IMR-90 (cell line): Measurements from ENCODE around the gene SPEG.

Experiments used
- FOS ChIP-seq: fragments of 150-350 bp; IDR thresholded peaks from 2 replicates; pipeline ENCODE4 v1.6.1; 2016; ENCODE audit warnings: low read depth, low read length
- POLR2A ChIP-seq: IDR thresholded peaks from 2 replicates; pipeline ENCODE4 v1.6.1; 2012; ENCODE audit warnings: mild to moderate bottlenecking, low read depth, low read length
- SMC3 ChIP-seq: fragments of 150-350 bp; IDR thresholded peaks from 2 replicates; pipeline ENCODE4 v1.6.1; 2016; ENCODE audit warnings: low read depth, mild to moderate bottlenecking, antibody characterized with exemption, low read length, moderate library complexity
- TF ChIP-seq, protein P1 (sequence below): conservative IDR thresholded peaks from 2 replicates; pipeline ENCODE4 v1.5.1; 2012; ENCODE audit warnings: mild to moderate bottlenecking, low read depth, low read length, improper control_type of control experiment

DNA sequence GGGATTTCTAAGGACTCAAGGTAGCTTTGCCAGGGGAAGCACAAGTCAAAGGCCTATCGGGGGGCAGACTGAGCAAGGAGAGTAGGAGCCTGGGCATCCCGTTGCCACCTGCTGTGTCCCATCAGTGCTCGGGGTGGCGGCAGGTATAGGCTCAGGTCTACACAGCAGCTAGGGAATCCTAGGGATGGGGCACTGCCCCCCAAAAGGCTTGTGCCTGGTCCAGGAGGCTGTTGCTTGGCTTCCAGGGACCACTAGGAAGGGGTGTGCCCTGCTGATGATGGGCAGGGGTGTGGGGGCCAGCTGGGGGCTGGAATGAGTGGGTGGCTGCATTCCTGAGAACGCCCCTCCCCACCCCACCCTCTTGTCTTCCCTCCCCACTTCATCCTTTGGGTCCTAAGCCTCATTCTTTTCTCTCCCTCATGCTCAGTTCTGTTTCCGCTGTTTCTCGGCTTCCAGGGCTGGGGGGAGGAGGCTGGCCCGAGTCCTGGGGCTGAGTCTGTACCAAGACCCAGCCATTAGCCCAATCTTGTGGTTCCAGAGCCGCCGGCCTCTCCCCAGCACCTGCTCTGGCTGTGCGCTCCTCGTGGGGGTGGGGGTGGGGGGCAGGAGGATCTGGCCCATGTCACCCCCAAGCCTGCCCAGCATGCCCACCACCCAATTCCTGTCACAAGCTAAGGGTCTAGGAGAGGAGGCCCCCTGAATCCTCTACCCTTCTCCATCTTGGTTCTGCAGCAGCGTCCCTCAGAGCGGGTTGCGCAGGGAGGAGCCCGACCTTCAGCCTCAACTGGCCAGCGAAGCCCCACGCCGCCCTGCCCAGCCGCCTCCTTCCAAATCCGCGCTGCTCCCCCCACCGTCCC is 12.8 kb downstream of the SPEG start:
- TF ChIP-seq POLR2A, result no peak
- TF ChIP-seq, protein P1, sequence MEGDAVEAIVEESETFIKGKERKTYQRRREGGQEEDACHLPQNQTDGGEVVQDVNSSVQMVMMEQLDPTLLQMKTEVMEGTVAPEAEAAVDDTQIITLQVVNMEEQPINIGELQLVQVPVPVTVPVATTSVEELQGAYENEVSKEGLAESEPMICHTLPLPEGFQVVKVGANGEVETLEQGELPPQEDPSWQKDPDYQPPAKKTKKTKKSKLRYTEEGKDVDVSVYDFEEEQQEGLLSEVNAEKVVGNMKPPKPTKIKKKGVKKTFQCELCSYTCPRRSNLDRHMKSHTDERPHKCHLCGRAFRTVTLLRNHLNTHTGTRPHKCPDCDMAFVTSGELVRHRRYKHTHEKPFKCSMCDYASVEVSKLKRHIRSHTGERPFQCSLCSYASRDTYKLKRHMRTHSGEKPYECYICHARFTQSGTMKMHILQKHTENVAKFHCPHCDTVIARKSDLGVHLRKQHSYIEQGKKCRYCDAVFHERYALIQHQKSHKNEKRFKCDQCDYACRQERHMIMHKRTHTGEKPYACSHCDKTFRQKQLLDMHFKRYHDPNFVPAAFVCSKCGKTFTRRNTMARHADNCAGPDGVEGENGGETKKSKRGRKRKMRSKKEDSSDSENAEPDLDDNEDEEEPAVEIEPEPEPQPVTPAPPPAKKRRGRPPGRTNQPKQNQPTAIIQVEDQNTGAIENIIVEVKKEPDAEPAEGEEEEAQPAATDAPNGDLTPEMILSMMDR, result no peak
- TF ChIP-seq FOS, result no peak
- TF ChIP-seq SMC3, result no peak
